ENCODE measurements around the gene PIEZO2. TPM values are rescaled to one million over a fixed set of nuclear protein-coding genes. Genes with fewer than 3 reads are reported as not detected.

Gene PIEZO2
- total RNA-seq, 2 donors from 2014 or later = 0.63 to 3.0 TPM

GRCh38 chr18:10688766-10689165 lies 460.6 kb downstream of the PIEZO2 start:
- H3K27ac ChIP-seq = no peak overlapping the region
- no peaks in the 10 kb centered on the region for H3K27me3 ChIP-seq
- no peaks in the 10 kb centered on the region for H3K9me3 ChIP-seq
- TF ChIP-seq CTCF (IDR thresholded peaks at IDR 0.05) = no peak
- H3K4me1 ChIP-seq = no peaks in the 10 kb centered on the region
- no peaks in the 10 kb centered on the region for H3K36me3 ChIP-seq
- no peak for DNase-seq (ENCODE audit: low spot score)
- no peak overlapping the region for H3K4me3 ChIP-seq

GRCh38 chr18:10687161-10687925 lies 462.0 kb downstream of the PIEZO2 start:
- no peaks in the 10 kb centered on the region for H3K4me1 ChIP-seq
- H3K27ac ChIP-seq = no peak overlapping the region
- H3K27me3 ChIP-seq = no peaks in the 10 kb centered on the region
- TF ChIP-seq CTCF (IDR thresholded peaks at IDR 0.05) = no peak
- no peaks in the 10 kb centered on the region for H3K9me3 ChIP-seq
- no peak overlapping the region for H3K4me3 ChIP-seq
- no peak for DNase-seq (ENCODE audit: low spot score)
- H3K36me3 ChIP-seq = no peaks in the 10 kb centered on the region

GRCh38 chr18:10686308-10686707 lies 463.1 kb downstream of the PIEZO2 start:
- Histone ChIP-seq H3K27ac (no peak overlapping the region), H3K36me3 (no peaks in the 10 kb centered on the region), H3K27me3 (no peaks in the 10 kb centered on the region), H3K4me1 (no peaks in the 10 kb centered on the region), H3K9me3 (no peaks in the 10 kb centered on the region), H3K4me3 (no peak overlapping the region)
- TF ChIP-seq CTCF (IDR thresholded peaks at IDR 0.05) = no peak
- DNase-seq (ENCODE audit: low spot score) = no peak

GRCh38 chr18:10685484-10685883 lies 463.9 kb downstream of the PIEZO2 start:
- no peak for TF ChIP-seq CTCF (IDR thresholded peaks at IDR 0.05)
- Histone ChIP-seq H3K4me3 (no peak overlapping the region), H3K4me1 (no peaks in the 10 kb centered on the region), H3K27me3 (no peaks in the 10 kb centered on the region), H3K27ac (no peak overlapping the region), H3K36me3 (no peaks in the 10 kb centered on the region), H3K9me3 (no peaks in the 10 kb centered on the region)
- no peak for DNase-seq (ENCODE audit: low spot score)

GRCh38 chr18:10682368-10682714 lies 467.0 kb downstream of the PIEZO2 start:
- TF ChIP-seq CTCF (IDR thresholded peaks at IDR 0.05) = no peak
- no peaks in the 10 kb centered on the region for H3K36me3 ChIP-seq

More at GRCh38 chr18:10682368-10682714, 467.0 kb downstream of the PIEZO2 start:
- DNase-seq (ENCODE audit: low spot score) = no peak
- H3K4me1 ChIP-seq = no peaks in the 10 kb centered on the region
- H3K9me3 ChIP-seq = no peaks in the 10 kb centered on the region
- H3K4me3 ChIP-seq = no peak overlapping the region
- H3K27me3 ChIP-seq = no peaks in the 10 kb centered on the region
- H3K27ac ChIP-seq = no peak overlapping the region

All from right atrium auricular region (tissue), 2 donors.